ENCODE data around the gene CNIH2.
"Not testable (repeated sequence)": the region's sequence is repeated elsewhere in the genome, so short reads cannot be mapped to it uniquely, and the experiment has no call there.

CNIH2 gene

DNA sequence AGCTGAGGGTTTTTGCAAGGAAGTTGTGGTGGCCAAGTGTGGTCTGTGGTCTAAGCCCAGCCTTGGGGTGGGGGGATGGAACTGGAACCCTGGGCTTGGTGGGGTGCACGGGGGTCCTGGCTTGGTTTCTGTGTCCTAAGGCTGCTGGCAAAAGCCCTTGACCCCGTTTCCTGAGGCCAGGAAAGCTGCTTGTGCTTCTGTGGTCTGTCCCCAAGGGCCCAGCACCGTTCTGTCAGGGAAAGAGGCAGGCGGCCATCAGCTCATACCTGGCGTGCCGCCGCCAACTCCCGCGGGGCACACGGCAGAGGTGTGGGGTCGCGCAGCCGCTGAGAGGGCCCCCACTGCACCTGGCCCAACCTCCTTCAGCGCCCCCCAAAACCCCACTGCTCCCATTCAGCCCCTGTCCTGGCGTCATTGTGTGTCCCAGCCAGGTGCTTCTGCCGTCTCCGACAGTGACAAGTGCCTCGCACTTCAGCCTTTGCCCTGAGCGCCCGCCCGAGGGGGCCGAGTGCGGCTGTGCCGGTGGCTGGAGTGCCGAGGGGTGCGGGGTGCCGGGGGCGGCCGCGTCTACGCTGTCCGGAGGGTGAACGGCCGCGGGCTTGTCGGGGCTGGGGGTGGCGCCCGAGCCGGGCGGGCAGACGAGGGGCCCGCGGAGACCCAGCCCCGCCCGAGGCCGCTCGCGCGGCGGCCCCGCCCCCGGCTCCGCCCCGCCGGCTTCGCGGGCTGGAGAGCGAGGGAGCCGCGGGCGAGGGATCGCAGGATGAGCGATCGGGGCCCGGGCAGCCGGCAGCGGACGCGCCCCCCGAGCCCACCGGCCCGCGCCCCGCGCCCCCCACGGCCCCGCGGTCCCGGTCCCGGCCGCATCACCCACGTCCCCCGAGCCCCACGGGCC is at the start of gene CNIH2:
Gene CNIH2, plus strand, starts transcription at position 705 of the 892 bp plus-strand sequence. CDS start 282 bp downstream, outside the sequence.
- DNase-seq (ENCODE audit: low read depth in 4 of 4, low spot score in 1 of 4) = no peak

DNA sequence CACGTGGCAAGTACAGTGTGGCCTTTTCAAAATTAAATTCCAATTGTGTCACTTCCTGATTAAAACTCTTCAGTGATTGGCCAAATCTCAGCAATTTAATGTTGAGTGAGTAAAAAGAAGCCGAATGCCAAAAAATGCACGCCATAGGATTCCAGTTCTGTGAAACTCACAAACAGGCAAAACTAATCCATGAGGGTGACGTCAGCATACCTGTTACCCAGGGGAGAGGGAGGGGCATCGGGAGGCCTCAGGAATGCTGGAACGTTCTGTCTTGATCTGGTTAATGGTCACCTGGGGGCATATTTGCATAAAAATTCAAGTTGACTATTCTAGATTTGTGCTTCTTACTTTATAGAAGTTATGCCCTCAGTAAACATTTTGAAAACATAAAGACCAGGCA is 49.5 kb upstream of the CNIH2 start:
- no peak for DNase-seq (ENCODE audit: low read depth in 4 of 4, low spot score in 1 of 4)

GRCh38 chr11:66230156-66230555 is 47.8 kb upstream of the CNIH2 start:
- DNase-seq (ENCODE audit: low read depth in 4 of 4, low spot score in 1 of 4) = no peak

DNA sequence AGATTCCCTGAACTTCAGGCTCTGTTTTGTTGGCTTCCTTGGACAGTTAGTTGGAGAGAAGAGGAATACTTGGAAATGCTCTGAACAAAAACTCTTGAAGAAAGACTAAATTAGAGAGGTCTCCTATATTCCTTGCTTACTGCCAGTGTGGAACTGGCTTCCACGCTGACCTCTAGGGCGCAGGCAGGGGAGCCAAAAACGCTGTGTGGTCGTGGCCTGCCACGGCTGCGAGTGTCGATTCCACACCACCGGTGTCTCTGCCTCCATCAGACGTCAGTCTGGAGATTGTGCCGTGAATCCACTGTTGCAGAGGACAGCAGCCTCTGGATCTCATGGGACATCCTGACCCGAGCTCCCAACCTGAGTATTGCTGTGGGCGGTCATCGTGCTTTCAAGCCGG is 47.0 kb upstream of the CNIH2 start:
- no peak for DNase-seq (ENCODE audit: low read depth in 4 of 4, low spot score in 1 of 4)

GRCh38 chr11:66231561-66231960 is 46.4 kb upstream of the CNIH2 start:
- DNase-seq (ENCODE audit: low read depth in 4 of 4, low spot score in 1 of 4) = no peak

- no peak for DNase-seq (ENCODE audit: low read depth in 4 of 4, low spot score in 1 of 4)
Measured at GRCh38 chr11:66232769-66233168, 45.2 kb upstream of the CNIH2 start.

DNA sequence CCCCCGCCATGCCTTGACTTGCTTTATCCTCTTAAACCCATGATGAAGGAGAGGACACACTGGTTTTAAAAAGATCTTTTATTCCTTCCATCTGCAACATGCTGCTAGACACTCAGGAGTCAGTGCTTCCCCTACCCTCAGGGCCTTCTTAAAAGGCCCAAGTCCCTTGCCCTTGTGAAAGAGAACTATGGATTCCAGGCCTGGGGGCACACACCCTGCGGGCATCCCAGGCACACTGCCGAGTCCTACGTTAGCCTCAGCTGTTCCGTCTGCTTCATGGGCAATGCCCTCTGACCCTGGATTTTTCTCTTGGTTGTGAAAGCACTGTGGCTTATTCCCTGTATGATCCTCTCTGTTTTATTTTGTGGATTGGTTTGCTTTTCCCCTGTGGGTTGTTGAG is 44.7 kb upstream of the CNIH2 start:
- no peak for DNase-seq (ENCODE audit: low read depth in 4 of 4, low spot score in 1 of 4)

DNA sequence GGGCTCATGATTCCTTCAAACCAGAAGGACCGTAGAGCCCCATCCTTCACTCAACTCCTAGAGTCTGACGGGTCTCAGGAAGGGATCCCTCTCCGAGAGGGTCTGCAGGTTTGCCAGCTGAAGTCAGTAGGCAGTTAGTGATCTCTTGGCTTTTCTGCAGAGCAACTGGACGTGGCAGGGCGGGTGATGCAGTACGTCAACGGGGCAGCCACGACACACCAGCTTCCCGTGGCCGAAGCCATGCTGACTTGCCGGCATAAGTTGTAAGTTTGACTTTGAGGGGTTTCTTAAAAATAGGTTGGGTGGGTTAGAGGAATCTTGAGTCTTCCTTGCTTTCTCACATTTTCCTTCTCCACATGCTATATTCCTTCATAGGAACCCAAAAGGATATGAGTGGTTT is 42.8 kb upstream of the CNIH2 start:
- DNase-seq (ENCODE audit: low read depth in 4 of 4, low spot score in 1 of 4) = no peak

GRCh38 chr11:66237867-66238266 is 40.1 kb upstream of the CNIH2 start:
- DNase-seq (ENCODE audit: low read depth in 4 of 4, low spot score in 1 of 4) = no peak

DNA sequence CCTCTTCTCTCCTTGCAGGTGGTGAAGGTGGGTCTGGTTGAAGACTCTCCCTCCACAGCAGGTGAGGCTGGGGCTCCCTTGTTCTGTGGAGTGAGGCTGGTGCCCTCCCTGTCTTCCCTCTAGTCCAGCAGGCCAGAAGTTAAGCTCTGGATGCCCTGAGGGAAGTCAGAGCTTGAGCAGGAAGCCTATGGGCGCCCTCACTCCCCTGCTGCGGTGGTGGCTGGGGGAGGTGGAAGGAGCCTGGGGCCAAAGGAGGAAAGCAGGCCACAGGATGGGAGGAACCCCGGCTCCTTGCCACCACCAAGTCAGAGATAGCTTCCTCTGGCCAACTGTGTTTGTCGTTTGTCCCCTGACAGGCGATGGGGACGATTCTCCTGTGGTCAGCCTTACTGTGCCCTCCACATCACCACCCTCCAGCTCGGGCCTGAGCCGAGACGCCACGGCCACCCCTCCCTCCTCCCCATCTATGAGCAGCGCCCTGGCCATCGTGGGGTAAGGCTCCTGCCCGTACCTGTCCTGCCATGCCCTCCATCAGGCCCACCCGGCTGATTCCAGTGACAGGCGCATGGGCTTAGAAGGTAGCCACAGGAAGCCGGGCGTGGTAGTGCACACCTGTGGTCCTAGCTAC is 39.1 kb upstream of the CNIH2 start:
- DNase-seq (ENCODE audit: low read depth in 4 of 4, low spot score in 1 of 4) = no peak

DNA sequence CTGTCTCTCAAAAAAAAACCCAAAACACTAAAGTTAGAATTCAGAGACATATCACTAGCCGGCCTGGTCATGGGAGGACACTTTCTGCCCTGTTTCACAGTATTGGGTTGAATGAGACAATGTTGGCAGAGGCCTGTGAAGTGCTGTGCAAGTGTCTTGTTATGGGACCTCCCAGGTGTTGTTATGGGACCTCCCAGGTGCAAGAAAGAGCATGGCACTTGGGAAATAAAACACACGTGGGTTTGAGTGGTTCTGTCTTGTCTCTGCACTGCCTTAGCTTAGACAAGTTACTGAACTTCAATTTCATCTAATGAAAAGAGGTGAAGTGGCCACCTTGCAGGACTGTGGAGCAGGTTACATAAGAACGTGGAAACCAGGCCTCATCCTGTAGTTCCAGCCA is 38.5 kb upstream of the CNIH2 start:
- DNase-seq (ENCODE audit: low read depth in 4 of 4, low spot score in 1 of 4) = no peak

DNA sequence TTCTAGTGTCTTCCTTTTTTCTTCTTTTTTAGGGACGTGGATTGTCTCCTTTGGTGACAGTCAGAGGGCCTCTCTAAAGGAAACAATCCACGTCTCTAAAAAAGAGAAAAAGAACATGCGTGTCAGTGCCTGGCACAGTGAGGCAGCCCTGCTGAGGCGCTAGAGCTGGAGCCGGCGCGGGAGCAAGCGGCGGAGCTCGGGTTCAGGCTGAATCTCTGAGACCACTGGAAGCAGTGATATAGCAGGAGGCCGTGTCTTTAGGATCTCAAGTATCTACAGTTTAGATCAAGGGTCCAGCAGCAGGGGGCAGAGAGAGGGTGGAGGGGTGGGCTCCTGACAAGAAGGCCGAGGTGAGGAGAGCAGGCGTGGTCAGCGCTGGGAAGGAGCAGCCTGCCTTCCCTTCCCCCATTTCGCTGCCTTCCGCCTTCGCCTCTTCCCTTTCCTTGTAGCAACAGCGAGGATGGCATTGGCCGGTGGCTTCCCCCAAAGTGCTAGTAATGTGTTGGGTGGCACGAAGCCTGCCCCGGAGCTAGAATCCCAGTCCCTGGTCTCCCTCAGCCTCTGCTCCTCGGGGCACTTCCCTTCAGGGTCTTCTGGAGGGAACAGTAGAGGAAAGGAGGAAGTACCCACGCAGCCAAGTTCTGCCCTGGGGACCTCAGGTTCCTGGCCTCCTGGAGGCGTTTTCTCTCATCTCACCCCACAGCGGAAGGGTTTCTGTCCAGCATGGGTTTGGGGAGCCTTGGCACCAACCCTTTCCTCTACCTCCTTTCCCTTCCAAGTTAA is 37.8 kb upstream of the CNIH2 start:
- no peak for DNase-seq (ENCODE audit: low read depth in 4 of 4, low spot score in 1 of 4)

GRCh38 chr11:66240781-66241136 is 37.2 kb upstream of the CNIH2 start:
- DNase-seq (ENCODE audit: low read depth in 4 of 4, low spot score in 1 of 4) = no peak

DNA sequence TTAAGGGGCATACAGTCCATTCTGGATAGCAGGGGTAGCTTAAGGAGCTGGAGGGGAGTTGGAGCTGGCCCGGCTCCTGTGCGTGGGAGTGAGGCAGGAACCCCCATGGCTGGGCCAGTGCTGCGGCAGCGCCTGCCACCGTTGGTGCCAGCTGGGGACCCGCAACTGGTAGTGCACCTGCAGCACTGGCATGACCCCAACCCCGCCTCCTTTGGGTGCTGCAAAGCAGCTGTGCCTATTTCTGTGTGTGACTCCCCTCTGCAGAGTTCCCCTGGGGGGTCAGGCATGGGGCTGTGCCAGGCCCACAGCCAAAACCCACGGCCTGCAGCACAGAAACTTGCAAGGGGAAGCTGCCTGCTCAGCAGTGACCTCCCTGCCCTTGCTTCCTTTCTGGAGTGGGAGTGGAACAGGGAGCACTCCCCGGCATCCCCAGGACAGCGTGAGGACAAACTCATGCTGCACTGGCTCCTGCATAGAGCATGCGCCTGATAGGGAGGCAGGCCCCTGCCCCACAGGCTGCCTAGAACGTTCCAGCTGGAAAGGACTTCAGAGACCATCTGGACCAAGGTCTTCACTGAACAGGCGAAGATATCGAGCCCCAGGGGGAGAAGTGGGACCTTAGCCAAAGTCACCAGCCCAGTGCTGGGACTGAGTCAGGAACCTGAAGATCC is 35.7 kb upstream of the CNIH2 start:
- no peak for DNase-seq (ENCODE audit: low read depth in 4 of 4, low spot score in 1 of 4)

GRCh38 chr11:66243782-66244535 is 34.0 kb upstream of the CNIH2 start:
- DNase-seq (ENCODE audit: low read depth in 4 of 4, low spot score in 1 of 4) = no peak

GRCh38 chr11:66247295-66247694 is 30.7 kb upstream of the CNIH2 start:
- DNase-seq (ENCODE audit: low read depth in 4 of 4, low spot score in 1 of 4) = no peak

GRCh38 chr11:66247801-66248200 is 30.2 kb upstream of the CNIH2 start:
- no peak for DNase-seq (ENCODE audit: low read depth in 4 of 4, low spot score in 1 of 4)

- no peak for DNase-seq (ENCODE audit: low read depth in 4 of 4, low spot score in 1 of 4)
Measured at GRCh38 chr11:66248903-66249302, 29.1 kb upstream of the CNIH2 start.

GRCh38 chr11:66251809-66252208 is 26.2 kb upstream of the CNIH2 start:
- DNase-seq (ENCODE audit: low read depth in 4 of 4, low spot score in 1 of 4) = no peak

- not testable (repeated sequence) for DNase-seq (ENCODE audit: low read depth in 4 of 4, low spot score in 1 of 4)
Measured at GRCh38 chr11:66253081-66253480, 24.9 kb upstream of the CNIH2 start.

DNA sequence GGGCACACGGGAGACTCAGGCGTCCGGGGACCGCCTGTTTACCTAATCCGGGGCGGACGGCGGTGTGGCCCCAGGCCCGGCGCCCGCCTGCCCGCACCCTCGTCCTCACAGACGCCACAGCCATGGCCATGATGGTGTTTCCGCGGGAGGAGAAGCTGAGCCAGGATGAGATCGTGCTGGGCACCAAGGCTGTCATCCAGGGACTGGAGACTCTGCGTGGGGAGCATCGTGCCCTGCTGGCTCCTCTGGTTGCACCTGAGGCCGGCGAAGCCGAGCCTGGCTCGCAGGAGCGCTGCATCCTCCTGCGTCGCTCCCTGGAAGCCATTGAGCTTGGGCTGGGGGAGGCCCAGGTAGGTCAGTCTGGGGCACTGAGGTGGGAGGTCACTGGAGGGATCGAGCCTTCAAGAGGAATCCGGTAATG is 19.5 kb upstream of the CNIH2 start:
- DNase-seq (ENCODE audit: low read depth in 4 of 4, low spot score in 1 of 4) = no peak
